Stimulated activated CD4-positive, alpha-beta T cell treated with anti-CD3 and anti-CD28 coated beads, Interleukin-1b, Interleukin-23, amount 100 ng/mL, for 1 hour (primary cell): ENCODE measurements around the gene LGALS3BP.
A peak's percentile ranks its signal among the peaks of the same experiment; 100 is the strongest.

Source experiments
- DNase-seq, 2 donors: peaks; one replicate each; pipeline ENCODE4 v3.0.0-alpha.2; 2020; ENCODE audit warnings: low read depth in 2 of 2

LGALS3BP gene

GRCh38 chr17:78981010-78981888, 1.5 kb upstream of the LGALS3BP start:
- no peak for DNase-seq

GRCh38 chr17:78980624-78980972, 875 bp upstream of the LGALS3BP start:
- DNase-seq = no peak

- DNase-seq = no peak
These were observed 1.4 kb downstream of the LGALS3BP start for GRCh38 chr17:78977997-78978973.

- no peak for DNase-seq
These were observed 2.1 kb downstream of the LGALS3BP start for GRCh38 chr17:78977681-78977943.

GRCh38 chr17:78976907-78977680, 2.6 kb downstream of the LGALS3BP start:
- DNase-seq = no peak

- no peak for DNase-seq
These were observed 4.8 kb downstream of the LGALS3BP start for GRCh38 chr17:78974635-78975591.

- DNase-seq = no peak
These were observed 5.8 kb downstream of the LGALS3BP start for GRCh38 chr17:78973792-78974520.

- no peak for DNase-seq
These were observed 6.5 kb downstream of the LGALS3BP start for GRCh38 chr17:78973196-78973595.

GRCh38 chr17:78972507-78973105, 7.1 kb downstream of the LGALS3BP start:
- DNase-seq = no peak

GRCh38 chr17:78971756-78972506, 7.8 kb downstream of the LGALS3BP start:
- DNase-seq = no peak

GRCh38 chr17:78970834-78971755, 8.6 kb downstream of the LGALS3BP start:
- DNase-seq = peak; percentile 54 to 75

- DNase-seq = no peak
These were observed 9.9 kb downstream of the LGALS3BP start for GRCh38 chr17:78969865-78970264.

- DNase-seq = no peak
These were observed 11.9 kb downstream of the LGALS3BP start for GRCh38 chr17:78967782-78968362.

- DNase-seq = no peak
These were observed 12.7 kb downstream of the LGALS3BP start for GRCh38 chr17:78966910-78967600.

- DNase-seq = no peak
These were observed 13.5 kb downstream of the LGALS3BP start for GRCh38 chr17:78966123-78966813.

- no peak for DNase-seq
These were observed 14.2 kb downstream of the LGALS3BP start for GRCh38 chr17:78965491-78965924.
